ENCODE results near the gene LIME1. TPM values are rescaled to one million over a fixed set of nuclear protein-coding genes. Genes with fewer than 3 reads are reported as not detected.

Gene LIME1
- total RNA-seq, 2 experiments from 2014 or later: 149 to 165 TPM

- Histone ChIP-seq H3K4me1 (ENCODE audit: insufficient read depth, low read length) (peaks cover 52% of the 10 kb centered on the region), H3K4me3 (ENCODE audit: low read length) (no peak overlapping the region), H3K36me3 (ENCODE audit: insufficient read depth, low read length) (peaks cover 48% of the 10 kb centered on the region), H3K27ac (ENCODE audit: low read depth in 1 of 2, low read length in 2 of 2) (no peak overlapping the region), H3K9me3 (ENCODE audit: control insufficient read depth in 1 of 2, insufficient read depth in 1 of 2, low read length in 2 of 2) (no peaks in the 10 kb centered on the region), H3K27me3 (ENCODE audit: control insufficient read depth in 1 of 2, insufficient read depth in 2 of 2, low read length in 2 of 2) (no peaks in the 10 kb centered on the region)
- ChIA-PET POLR2A (interaction anchor here (5.0 kb wide), 1 partner anchor 34 kb away, joined by 168 read pairs; the partner anchor contains the start of genes LIME1 and SLC2A4RG), CTCF (no interaction called here)
- peak in 1 of 14 experiments; percentile 13 for DNase-seq
- intact Hi-C loops (cut with DNase I, micrococcal nuclease): loop anchor here (5.0 to 10.0 kb wide), 4 partner anchors 253 to 358 kb away; partner anchors contain the start of genes SAMD10 (in 2 of the 2), TCEA2 (in 1 of the 2) and UCKL1 (in 1 of the 2)
- no peak overlapping the region for H3K27ac Mint-ChIP-seq
- H3K4me3 Mint-ChIP-seq: peak overlapping the region; percentile 43
- H3K27me3 Mint-ChIP-seq: no peaks in the 10 kb centered on the region
- peaks cover 37% of the 10 kb centered on the region for H3K36me3 Mint-ChIP-seq (ENCODE audit: low read depth)
- TF ChIP-seq, protein P1, sequence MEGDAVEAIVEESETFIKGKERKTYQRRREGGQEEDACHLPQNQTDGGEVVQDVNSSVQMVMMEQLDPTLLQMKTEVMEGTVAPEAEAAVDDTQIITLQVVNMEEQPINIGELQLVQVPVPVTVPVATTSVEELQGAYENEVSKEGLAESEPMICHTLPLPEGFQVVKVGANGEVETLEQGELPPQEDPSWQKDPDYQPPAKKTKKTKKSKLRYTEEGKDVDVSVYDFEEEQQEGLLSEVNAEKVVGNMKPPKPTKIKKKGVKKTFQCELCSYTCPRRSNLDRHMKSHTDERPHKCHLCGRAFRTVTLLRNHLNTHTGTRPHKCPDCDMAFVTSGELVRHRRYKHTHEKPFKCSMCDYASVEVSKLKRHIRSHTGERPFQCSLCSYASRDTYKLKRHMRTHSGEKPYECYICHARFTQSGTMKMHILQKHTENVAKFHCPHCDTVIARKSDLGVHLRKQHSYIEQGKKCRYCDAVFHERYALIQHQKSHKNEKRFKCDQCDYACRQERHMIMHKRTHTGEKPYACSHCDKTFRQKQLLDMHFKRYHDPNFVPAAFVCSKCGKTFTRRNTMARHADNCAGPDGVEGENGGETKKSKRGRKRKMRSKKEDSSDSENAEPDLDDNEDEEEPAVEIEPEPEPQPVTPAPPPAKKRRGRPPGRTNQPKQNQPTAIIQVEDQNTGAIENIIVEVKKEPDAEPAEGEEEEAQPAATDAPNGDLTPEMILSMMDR (IDR thresholded peaks at IDR 0.05): no peak
- ATAC-seq (ENCODE audit: poor library complexity): no peak
- H3K4me1 Mint-ChIP-seq (ENCODE audit: low read depth): peaks cover 26% of the 10 kb centered on the region
- no peaks in the 10 kb centered on the region for H3K9me3 Mint-ChIP-seq
Measured at GRCh38 chr20:63704749-63705117, 31.7 kb upstream of the LIME1 start.

DNA sequence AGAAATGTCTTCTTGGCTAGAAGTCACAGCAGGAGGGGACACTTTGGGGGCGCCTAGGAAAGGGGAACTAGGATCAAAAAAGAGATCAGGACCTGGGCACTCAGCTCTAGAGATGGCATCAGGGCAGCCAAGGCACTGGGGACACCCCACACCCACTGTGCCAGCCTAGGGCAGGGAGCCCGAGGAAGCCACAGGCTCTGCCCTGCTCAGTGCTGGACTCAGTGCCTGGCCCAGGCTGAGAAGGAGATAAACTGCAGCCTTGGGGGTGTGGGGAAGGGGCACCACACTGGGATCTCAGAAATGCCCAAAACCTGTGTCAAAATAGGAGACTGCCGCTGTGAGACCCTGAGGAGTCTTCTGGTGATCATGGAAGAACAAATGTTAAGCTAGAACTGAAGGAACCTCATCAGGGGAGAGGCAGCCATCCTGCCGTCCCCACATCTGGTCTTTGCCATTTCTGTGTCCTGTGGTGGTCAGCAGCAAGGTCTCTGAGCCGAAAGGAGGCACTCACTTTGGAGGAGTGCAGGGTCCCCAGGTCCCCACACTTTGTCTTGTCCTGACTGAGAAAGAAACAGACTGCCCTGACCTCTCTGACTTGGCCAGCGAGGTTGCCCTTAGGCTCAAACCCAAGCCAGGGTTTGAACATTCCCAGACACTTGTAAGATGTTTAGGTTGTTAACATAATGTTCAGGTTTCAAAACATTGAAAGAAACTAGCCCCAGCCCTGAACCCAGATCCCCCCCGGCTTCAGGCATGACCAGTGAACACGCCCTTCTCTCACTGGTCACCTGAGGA, 31.0 kb upstream of the LIME1 start:
- Histone ChIP-seq H3K36me3 (ENCODE audit: insufficient read depth, low read length) (peaks cover 49% of the 10 kb centered on the region), H3K4me1 (ENCODE audit: insufficient read depth, low read length) (peaks cover 54% of the 10 kb centered on the region), H3K27me3 (ENCODE audit: control insufficient read depth in 1 of 2, insufficient read depth in 2 of 2, low read length in 2 of 2) (no peaks in the 10 kb centered on the region), H3K27ac (ENCODE audit: low read depth in 1 of 2, low read length in 2 of 2) (peak overlapping the region in 1 of 2 donors; percentile 71), H3K4me3 (ENCODE audit: low read length) (no peak overlapping the region), H3K9me3 (ENCODE audit: control insufficient read depth in 1 of 2, insufficient read depth in 1 of 2, low read length in 2 of 2) (no peaks in the 10 kb centered on the region)
- DNase-seq (peak in 1 of 14 experiments; percentile 11), ATAC-seq (ENCODE audit: poor library complexity) (no peak)
- ChIA-PET POLR2A (interaction anchor here (0.9 to 5.0 kb wide), 4 partner anchors 33 to 184 kb away, joined by 3 to 168 read pairs (median 13); partner anchors contain the start of genes LIME1, PPDPF and SLC2A4RG), CTCF (interaction anchor here (1.2 to 3.9 kb wide), 4 partner anchors 31 to 272 kb away, joined by 3 to 44 read pairs (median 10); partner anchors contain the start of genes LIME1, SLC2A4RG and TPD52L2)
- Mint-ChIP-seq H3K36me3 (ENCODE audit: low read depth) (peaks cover 41% of the 10 kb centered on the region), H3K27me3 (no peaks in the 10 kb centered on the region), H3K4me1 (ENCODE audit: low read depth) (peaks cover 29% of the 10 kb centered on the region), H3K9me3 (no peaks in the 10 kb centered on the region), H3K27ac (peak overlapping the region; percentile 89), H3K4me3 (peak overlapping the region; percentile 43)
- TF ChIP-seq, protein P1 (IDR thresholded peaks at IDR 0.05): no peak
- intact Hi-C loops (cut with DNase I, micrococcal nuclease): loop anchor here (1.0 to 10.0 kb wide), 10 partner anchors 31 to 357 kb away; partner anchors contain the start of genes SAMD10 (in 2 of the 2), LIME1 (in 1 of the 2), RTEL1 (in 1 of the 2) and TCEA2 (in 1 of the 2)

DNA sequence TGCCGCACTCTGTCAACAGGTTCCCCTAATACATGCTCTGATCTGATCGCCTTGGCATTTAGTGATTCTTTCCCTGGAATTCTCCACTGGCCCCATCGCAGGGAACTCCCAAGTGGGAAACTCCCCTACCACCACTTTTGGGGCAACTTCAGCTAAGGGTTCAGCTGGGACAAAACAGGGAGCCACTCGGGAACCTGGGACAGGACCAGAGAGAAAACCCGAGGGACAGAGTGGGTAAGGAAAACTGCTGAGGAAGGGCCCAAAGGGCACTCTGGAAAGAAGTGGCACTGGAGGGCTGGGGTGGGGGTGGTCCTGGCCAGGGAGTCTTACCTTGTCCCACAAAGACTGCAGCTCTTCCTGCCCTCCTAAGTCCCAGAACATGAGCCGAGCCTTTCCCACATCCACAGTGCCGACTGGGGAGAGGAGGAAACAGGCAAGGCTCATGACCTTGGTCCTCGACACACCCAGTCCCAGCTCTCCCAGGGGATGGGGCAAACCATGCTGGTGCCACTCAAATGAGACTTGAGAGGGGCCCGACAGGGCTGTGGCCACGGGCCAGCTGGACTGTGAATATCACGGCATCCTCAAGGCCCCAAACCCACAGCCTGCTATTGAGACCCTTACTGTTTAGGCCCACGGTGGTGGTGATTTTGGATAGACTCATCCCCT, 30.3 kb upstream of the LIME1 start:
- intact Hi-C loops (cut with DNase I, micrococcal nuclease): loop anchor here (1.0 to 10.0 kb wide), 10 partner anchors 31 to 356 kb away; partner anchors contain the start of genes SAMD10 (in 2 of the 2), LIME1 (in 1 of the 2), RTEL1 (in 1 of the 2) and TCEA2 (in 1 of the 2)
- DNase-seq: peak in 1 of 14 experiments; percentile 26
- Mint-ChIP-seq H3K9me3 (no peaks in the 10 kb centered on the region), H3K27ac (peak overlapping the region; percentile 89), H3K36me3 (ENCODE audit: low read depth) (peaks cover 48% of the 10 kb centered on the region), H3K4me3 (peak overlapping the region; percentile 88), H3K4me1 (ENCODE audit: low read depth) (peaks cover 37% of the 10 kb centered on the region), H3K27me3 (no peaks in the 10 kb centered on the region)
- peaks cover 52% of the 10 kb centered on the region for H3K36me3 ChIP-seq (ENCODE audit: insufficient read depth, low read length)
- no peaks in the 10 kb centered on the region for H3K27me3 ChIP-seq (ENCODE audit: control insufficient read depth in 1 of 2, insufficient read depth in 2 of 2, low read length in 2 of 2)
- no peak for ATAC-seq (ENCODE audit: poor library complexity)
- H3K27ac ChIP-seq (ENCODE audit: low read depth in 1 of 2, low read length in 2 of 2): peak overlapping the region; percentile 17 to 71
- ChIA-PET CTCF (interaction anchor here (0.6 to 3.9 kb wide), 14 partner anchors 21 to 332 kb away, joined by 3 to 44 read pairs (median 4); partner anchors contain the start of genes LIME1, RTEL1, SLC2A4RG and TPD52L2), POLR2A (interaction anchor here (0.9 to 5.0 kb wide), 8 partner anchors 8 to 185 kb away, joined by 3 to 168 read pairs (median 13); partner anchors contain the start of genes GMEB2, LIME1, PPDPF and SLC2A4RG)
- peaks cover 47% of the 10 kb centered on the region for H3K4me1 ChIP-seq (ENCODE audit: insufficient read depth, low read length)
- H3K9me3 ChIP-seq (ENCODE audit: control insufficient read depth in 1 of 2, insufficient read depth in 1 of 2, low read length in 2 of 2): no peaks in the 10 kb centered on the region
- peak overlapping the region; percentile 76 for H3K4me3 ChIP-seq (ENCODE audit: low read length)
- TF ChIP-seq, protein P1 (IDR thresholded peaks at IDR 0.05): no peak
